GM19397 (cell line): ENCODE results near the gene IRX4.
"Not testable (repeated sequence)": the region's sequence is repeated elsewhere in the genome, so short reads cannot be mapped to it uniquely, and the experiment has no call there.

Experiments
- ATAC-seq: cut with Tn5 transposase; IDR thresholded peaks from one replicate; pipeline ENCODE4 v1.9.1; 2021; ENCODE audit warnings: mild to moderate bottlenecking, moderate library complexity; ENCODE audit not compliant: unreplicated experiment

IRX4 gene

DNA sequence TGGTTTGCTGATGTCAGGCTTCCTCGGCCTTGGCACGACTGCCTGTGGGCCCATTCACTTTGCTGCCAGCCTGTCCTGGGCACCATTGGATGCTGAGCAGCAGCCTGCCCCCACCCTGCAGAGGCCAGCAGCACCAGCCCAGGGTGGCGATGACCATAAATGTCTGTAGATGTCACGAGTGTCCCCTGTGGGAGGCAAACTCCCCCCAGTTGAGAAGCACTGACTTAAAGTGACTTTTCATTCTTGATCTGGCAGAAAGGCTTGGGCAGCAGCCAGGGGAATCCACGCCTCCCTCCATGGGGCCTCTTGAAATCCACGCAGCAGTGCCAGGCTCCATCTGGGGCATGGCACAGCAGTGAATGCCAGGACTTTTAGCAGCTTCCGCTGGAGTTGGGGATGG lies 21.8 kb downstream of the IRX4 start:
- ATAC-seq, result no peak

GRCh38 chr5:1860021-1860610 lies 22.6 kb downstream of the IRX4 start:
- ATAC-seq, result no peak

DNA sequence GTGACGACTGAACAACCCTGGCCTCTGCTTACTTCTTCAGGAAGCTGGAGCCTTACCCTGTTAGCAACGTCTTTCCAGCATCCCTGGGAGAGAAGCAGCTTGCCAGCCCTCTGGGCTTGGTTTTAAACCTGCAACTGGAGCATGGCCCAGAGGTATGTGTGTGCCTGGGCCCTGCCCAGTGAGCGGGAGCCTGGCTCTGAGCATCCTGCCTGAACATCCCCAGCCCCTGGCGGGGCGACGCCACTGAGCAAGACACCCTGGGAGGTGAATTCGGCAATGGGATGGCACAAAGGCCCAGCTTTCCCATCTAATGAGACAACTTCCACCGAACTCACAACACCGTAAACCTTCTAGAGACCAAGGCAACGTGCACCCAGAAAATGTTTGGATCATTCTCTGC lies 23.6 kb downstream of the IRX4 start:
- ATAC-seq, result no peak

- no peak for ATAC-seq
Measured at GRCh38 chr5:1858436-1858835, 24.3 kb downstream of the IRX4 start.

- no peak for ATAC-seq
Measured at GRCh38 chr5:1857256-1857600, 25.5 kb downstream of the IRX4 start.

DNA sequence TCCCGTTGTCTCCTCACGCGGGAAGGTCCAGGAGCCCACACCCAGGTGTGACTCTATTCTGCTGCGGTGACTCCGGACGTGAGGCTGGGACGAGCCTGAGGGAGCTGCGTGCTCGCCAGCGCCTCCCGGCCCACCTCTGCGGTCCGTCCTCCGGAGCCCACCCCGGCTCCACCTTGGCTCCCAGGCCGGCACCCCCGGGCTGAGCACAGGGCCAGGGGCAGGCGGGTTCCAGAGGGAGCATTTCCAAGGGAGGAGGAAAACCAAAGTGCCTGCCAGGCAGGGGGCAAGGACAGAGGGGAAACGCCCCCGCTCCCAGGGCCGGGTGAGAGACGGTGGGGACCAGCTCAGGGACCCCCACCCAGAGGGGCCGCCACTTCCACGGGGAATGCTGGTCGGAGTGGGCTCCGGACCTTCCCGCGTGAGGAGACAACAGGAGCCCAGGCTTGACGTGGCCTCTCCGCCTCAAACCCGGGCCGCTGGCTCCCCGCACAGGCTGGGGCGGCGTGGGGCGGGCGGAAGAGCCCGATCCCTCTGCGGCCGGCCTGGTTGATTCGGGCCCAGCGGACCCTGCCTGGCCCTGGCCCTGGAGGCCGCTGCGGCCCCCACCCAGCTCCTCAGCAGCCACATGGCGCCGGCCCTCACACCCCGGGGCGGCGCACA lies 26.0 kb downstream of the IRX4 start:
- no peak for ATAC-seq

DNA sequence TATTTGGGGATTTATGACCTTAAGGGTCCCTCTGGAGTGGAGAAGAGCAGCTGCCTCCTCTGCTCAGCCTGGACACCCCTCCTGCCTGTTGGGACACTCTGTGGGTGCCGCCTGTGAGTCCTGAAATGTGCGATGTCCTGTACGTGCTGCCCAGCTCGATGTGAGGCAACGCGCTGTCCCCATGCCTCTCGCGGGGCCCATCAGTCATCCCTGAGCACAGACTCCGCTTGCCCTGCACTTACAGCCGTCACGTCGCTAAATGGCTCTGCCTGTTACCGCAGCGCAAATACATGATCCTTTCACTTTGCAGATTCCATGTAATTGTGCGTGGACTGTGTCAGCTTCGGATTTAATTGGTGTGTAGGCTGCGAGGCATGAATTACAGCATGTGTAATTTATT lies 27.1 kb downstream of the IRX4 start:
- no peak for ATAC-seq

GRCh38 chr5:1855075-1855474 lies 27.6 kb downstream of the IRX4 start:
- no peak for ATAC-seq

DNA sequence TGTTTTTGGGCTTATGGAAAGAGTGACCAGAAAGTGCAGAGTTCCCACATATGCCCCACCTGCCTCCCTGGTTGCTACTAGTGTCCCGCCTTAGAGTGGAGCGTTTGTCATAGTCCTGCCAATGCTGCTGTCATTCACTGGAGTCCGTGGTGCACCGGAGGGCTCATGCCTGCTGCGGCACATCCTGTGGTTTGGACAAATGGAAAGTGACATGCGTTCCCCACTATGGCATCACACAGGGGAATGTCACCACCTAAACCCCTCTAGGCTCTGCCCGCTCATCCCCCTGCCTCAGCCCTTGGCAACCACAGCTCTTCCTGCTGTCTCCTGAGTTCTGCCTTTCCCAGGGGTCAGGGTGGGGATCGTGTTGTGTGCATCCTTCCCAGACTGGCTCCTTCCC lies 29.2 kb downstream of the IRX4 start:
- no peak for ATAC-seq

DNA sequence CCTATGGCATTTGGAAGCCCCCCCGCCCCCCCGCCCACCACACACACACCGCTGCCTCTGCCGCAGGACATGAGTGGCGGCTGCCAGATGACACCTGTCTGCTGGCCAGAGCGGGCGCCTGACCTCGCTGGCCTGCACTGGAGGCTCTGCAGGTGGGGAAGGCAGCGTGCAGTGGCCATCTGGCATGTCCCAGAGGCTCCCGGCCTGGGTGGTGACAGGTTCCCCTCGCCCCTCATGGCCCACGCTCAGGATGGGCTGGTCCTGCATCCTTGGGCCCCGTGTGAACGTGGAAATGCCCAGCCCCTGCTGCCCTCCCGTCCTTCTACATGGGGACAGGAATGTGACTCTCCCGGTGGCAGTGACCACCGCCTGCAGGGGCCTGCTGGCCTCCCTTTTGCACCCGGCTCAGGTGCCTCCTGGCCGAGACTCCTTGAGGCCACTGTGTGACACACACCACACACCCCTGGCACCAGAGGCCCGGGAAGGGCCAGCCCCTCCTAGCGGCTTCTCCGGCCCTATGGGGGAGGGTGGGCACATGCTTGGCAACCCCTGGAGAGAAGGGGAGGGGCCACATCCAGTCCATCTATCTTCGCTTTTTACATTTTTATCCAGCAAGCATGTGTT lies 30.3 kb downstream of the IRX4 start:
- ATAC-seq, result no peak

DNA sequence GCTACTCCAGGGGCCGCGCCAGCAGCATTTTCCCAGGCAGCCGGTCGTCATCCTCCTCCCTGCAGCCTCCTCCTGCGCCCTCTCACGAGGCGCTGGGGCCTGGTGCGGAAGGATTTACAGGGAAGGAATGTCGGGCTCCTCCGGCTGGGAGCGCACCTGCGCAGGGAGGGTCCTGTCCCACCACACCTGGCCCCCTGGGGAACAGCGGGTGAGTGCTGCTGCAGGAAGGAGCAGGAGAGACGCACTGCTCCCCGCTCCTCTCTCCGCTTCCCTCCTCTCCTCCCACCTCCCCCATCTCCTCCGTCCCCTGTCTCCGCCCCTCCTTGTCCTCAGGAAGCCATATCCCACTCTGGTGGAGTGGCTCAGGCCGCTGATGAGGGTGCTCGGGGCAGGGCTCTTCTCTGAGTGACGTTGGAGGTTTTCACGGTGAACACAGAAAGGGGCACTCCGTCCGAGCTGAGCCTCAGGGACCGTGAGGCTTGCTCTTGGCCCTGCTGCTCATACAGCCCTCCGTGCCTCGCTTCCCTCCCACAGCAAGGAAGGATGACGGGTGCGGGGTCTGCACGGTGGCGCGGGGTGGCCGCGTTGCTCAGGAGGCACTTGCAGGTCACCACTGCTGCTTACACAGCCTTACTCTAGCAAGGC lies 31.3 kb downstream of the IRX4 start:
- ATAC-seq, result no peak

- no peak for ATAC-seq
Measured at GRCh38 chr5:1850324-1851154, 32.2 kb downstream of the IRX4 start.

- ATAC-seq, result no peak
Measured at GRCh38 chr5:1847611-1848010, 35.1 kb downstream of the IRX4 start.

DNA sequence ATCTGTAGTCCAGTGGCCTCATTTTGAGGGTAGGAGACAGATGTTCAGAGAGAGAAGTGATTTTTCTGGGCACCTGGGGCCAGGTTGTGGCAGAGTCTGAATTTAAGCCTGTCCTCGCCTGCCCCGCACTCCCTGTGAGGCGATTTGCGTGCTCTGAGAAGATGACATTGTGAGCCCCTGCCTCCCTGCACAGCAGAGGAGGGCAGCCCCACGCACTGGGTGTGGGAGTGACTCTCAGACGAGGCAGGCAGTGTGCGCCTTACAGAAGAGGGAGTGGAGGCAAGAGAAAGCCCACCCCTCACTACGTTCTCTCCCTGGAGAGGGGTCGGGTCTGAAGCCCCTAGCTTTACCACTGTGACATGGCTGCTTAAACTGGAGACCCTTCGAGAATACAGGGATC lies 35.7 kb downstream of the IRX4 start:
- ATAC-seq, result no peak

GRCh38 chr5:1846583-1846982 lies 36.1 kb downstream of the IRX4 start:
- ATAC-seq, result no peak

GRCh38 chr5:1845696-1846095 lies 37.0 kb downstream of the IRX4 start:
- no peak for ATAC-seq

- no peak for ATAC-seq
Measured at GRCh38 chr5:1844708-1845436, 37.9 kb downstream of the IRX4 start.

GRCh38 chr5:1843761-1844160 lies 39.0 kb downstream of the IRX4 start:
- ATAC-seq, result not testable (repeated sequence)

- no peak for ATAC-seq
Measured at GRCh38 chr5:1842004-1842819, 40.5 kb downstream of the IRX4 start.
